MM.1S (cell line): ENCODE data around the gene CABLES1.

Experiments used
- DNase-seq: peaks from one replicate; pipeline ENCODE4 v3.0.0-alpha.2; 2015
- H2AFZ ChIP-seq: fragments of 300-600 bp; sonication (generic); 2 replicates; pipeline ENCODE4 v1.6.0; 2016; ENCODE audit warnings: antibody characterized with exemption, low read length
- H3F3A ChIP-seq: fragments of 300-600 bp; sonication (generic); 2 replicates; pipeline ENCODE4 v1.6.1; 2016; ENCODE audit warnings: mild to moderate bottlenecking, antibody characterized with exemption, low read length, moderate library complexity, mixed read lengths; ENCODE audit not compliant: insufficient read depth
- H3K27ac ChIP-seq: fragments of 300-600 bp; sonication (generic); 2 replicates; pipeline ENCODE4 v1.5.1; 2016; ENCODE audit warnings: mild to moderate bottlenecking, low read length
- H3K27me3 ChIP-seq: fragments of 300-600 bp; sonication (generic); replicated peaks from 2 replicates; pipeline ENCODE4 v1.6.0; 2016; ENCODE audit warnings: low read length; ENCODE audit not compliant: insufficient read depth
- H3K36me3 ChIP-seq: fragments of 300-600 bp; sonication (generic); replicated peaks from 2 replicates; pipeline ENCODE4 v1.6.1; 2016; ENCODE audit warnings: mild to moderate bottlenecking, low read length, mixed read lengths; ENCODE audit not compliant: insufficient read depth
- H3K4me1 ChIP-seq: fragments of 300-600 bp; sonication (generic); 2 replicates; pipeline ENCODE4 v1.6.1; 2016; ENCODE audit warnings: low read length, mixed read lengths
- H3K4me2 ChIP-seq: fragments of 300-600 bp; sonication (generic); 2 replicates; pipeline ENCODE4 v1.6.0; 2016; ENCODE audit warnings: low read depth, low read length
- H3K4me3 ChIP-seq: fragments of 300-600 bp; sonication (generic); 2 replicates; pipeline ENCODE4 v1.5.1; 2016; ENCODE audit warnings: low read length, mixed read lengths
- H3K79me2 ChIP-seq: fragments of 300-600 bp; sonication (generic); 2 replicates; pipeline ENCODE4 v1.6.1; 2016; ENCODE audit warnings: mixed run types, low read length, mixed read lengths
- H3K9ac ChIP-seq: fragments of 300-600 bp; sonication (generic); 2 replicates; pipeline ENCODE4 v1.6.1; 2016; ENCODE audit warnings: low read length, mixed read lengths
- H3K9me2 ChIP-seq: fragments of 300-600 bp; sonication (generic); replicated peaks from 2 replicates; pipeline ENCODE4 v1.6.1; 2016; ENCODE audit warnings: mild to moderate bottlenecking, low read length, mixed read lengths; ENCODE audit not compliant: insufficient read depth
- H3K9me3 ChIP-seq: fragments of 300-600 bp; sonication (generic); replicated peaks from 2 replicates; pipeline ENCODE4 v1.6.1; 2016; ENCODE audit warnings: mild to moderate bottlenecking, low read length, mixed read lengths; ENCODE audit not compliant: insufficient read depth
- H4K20me1 ChIP-seq: fragments of 300-600 bp; sonication (generic); 2 replicates; pipeline ENCODE4 v1.6.1; 2016; ENCODE audit warnings: mild to moderate bottlenecking, low read length, moderate library complexity, mixed read lengths; ENCODE audit not compliant: insufficient read depth
- CTCF ChIP-seq: fragments of 300-600 bp; sonication (generic); IDR thresholded peaks from 2 replicates; pipeline ENCODE4 v1.5.1; 2016; ENCODE audit warnings: antibody characterized with exemption, low read length, mixed read lengths
- EZH2 ChIP-seq: fragments of 300-600 bp; sonication (generic); optimal IDR thresholded peaks from 2 replicates; pipeline ENCODE3; 2017; ENCODE audit warnings: low read depth, mild to moderate bottlenecking, antibody characterized with exemption, low read length, mixed read lengths
- EZH2phosphoT487 ChIP-seq: fragments of 300-600 bp; sonication (generic); IDR thresholded peaks from 2 replicates; pipeline ENCODE4 v1.6.1; 2018; ENCODE audit warnings: antibody characterized with exemption, low read length

The CABLES1 gene

DNA sequence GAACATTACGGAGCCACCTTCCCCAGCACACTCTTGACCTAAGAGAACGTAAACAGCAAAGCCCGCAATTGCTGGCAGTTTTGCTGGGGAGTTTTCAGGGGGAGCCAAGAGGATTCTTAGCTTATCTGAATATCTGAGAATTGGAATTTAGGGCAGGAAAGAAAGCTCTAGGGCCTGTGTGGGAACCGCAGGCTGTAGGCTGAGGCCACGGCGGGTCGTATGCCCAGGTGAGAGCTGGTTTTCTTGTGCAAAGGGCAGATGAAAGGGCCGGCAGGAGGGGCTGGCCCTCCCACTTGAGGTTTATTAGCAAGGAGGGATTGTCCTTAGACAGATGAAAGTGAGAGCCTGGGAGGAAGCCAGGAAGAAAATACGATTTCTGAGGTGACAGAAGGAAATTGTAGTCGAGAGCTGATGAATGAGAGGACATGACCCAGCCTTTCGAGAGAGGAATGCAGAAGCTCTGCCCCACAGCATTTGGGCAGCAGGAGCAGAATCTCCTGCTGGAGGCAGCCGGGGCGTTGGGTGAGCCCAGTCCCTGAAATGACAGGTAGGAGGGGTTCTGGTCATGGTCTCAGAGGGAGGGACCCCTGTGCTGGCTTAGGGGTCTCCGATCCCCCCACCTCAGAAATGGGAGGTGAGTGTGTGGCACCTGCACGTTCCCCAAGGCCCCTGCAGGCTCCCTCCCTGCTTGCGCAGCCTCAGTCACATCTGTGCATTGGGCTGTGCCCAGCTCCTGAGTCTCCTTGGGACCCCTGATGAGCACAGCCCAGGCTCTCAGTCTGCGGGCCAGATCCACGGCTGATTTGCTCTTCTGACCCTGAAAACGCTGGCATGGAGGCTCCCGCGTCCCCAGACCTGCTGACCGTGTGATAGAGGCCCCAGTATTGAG, 61.1 kb downstream of the CABLES1 start:
- Histone ChIP-seq H3K4me2 (no peak overlapping the region), H3K36me3 (peaks cover 10% of the 10 kb centered on the region), H3F3A (peaks cover 40% of the 10 kb centered on the region), H3K79me2 (peaks cover 58% of the 10 kb centered on the region), H3K27me3 (no peaks in the 10 kb centered on the region), H3K9ac (no peak overlapping the region), H3K4me1 (peaks cover 40% of the 10 kb centered on the region), H4K20me1 (no peaks in the 10 kb centered on the region), H3K9me2 (no peaks in the 10 kb centered on the region), H3K4me3 (no peak overlapping the region), H3K9me3 (no peaks in the 10 kb centered on the region), H2AFZ (no peak overlapping the region), H3K27ac (no peak overlapping the region)
- no peak for TF ChIP-seq EZH2phosphoT487
- no peak for TF ChIP-seq EZH2
- no peak for TF ChIP-seq CTCF
- DNase-seq, result peak; percentile 4

DNA sequence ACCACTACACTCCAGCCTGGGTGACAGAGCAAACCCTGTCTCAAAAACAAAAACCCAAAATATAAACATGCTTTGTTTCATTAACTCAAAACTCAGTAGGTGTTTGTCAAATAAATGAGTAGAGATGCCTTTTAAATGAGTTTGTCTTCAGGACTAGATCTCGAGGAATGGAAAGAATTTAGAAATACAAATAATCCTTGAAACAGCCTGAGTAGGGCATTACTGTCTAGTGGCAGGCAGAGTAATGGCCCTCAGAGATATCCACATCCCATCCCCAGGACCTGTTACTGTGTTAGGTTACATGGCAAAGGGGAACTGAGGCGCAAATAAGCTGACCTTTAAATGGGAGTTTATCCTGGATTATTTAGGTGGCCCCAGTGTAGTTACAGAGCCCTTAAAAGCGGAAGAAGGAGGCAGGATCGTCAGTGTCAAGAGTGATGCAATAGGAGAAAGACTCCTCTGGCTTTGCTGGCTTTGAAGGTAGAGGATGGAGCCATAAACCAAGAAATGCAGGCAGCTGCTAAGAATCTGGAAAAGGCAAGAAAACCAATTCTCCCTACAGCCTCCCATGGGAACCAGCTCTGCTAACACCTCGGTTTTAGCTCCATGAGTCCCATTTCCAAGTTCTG, 63.0 kb downstream of the CABLES1 start:
- Histone ChIP-seq H3K4me2 (no peak overlapping the region), H3K27me3 (no peaks in the 10 kb centered on the region), H3K9ac (no peak overlapping the region), H3K4me3 (no peak overlapping the region), H3K4me1 (peaks cover 20% of the 10 kb centered on the region), H3K79me2 (peaks cover 52% of the 10 kb centered on the region), H3K27ac (no peak overlapping the region), H3K9me2 (no peaks in the 10 kb centered on the region), H3K36me3 (peaks cover 10% of the 10 kb centered on the region), H3F3A (peaks cover 22% of the 10 kb centered on the region), H2AFZ (no peak overlapping the region), H4K20me1 (no peaks in the 10 kb centered on the region), H3K9me3 (no peaks in the 10 kb centered on the region)
- TF ChIP-seq EZH2phosphoT487 (no peak), EZH2 (no peak)
- no peak for DNase-seq

- DNase-seq, result no peak
Measured at GRCh38 chr18:23200756-23201155, 65.5 kb downstream of the CABLES1 start.

More at GRCh38 chr18:23200756-23201155, 65.5 kb downstream of the CABLES1 start:
- Histone ChIP-seq H3K4me2 (no peak overlapping the region), H4K20me1 (no peaks in the 10 kb centered on the region), H3K9me2 (no peaks in the 10 kb centered on the region), H3K4me1 (no peaks in the 10 kb centered on the region), H3K27me3 (no peaks in the 10 kb centered on the region), H3K27ac (no peak overlapping the region), H3K4me3 (no peak overlapping the region), H3K79me2 (peaks cover 47% of the 10 kb centered on the region), H3K9ac (no peak overlapping the region), H2AFZ (no peak overlapping the region), H3K36me3 (peaks cover 10% of the 10 kb centered on the region), H3K9me3 (no peaks in the 10 kb centered on the region), H3F3A (no peaks in the 10 kb centered on the region)
- TF ChIP-seq EZH2 (no peak), CTCF (no peak), EZH2phosphoT487 (no peak)
